BLaER1 treated with 17β-estradiol and CSF1 and Interleukin-3, amounts not matched to agents 10 nM and 100 nM (cell line): Measurements from ENCODE around the gene ZCCHC10.

Experiments
- H3K27ac ChIP-seq, 11 experiments: shearing (Covaris generic); formaldehyde crosslinking; 2 replicates each; pipeline ENCODE4 v1.8.1; 2022
- H3K27me3 ChIP-seq, 11 experiments: shearing (Covaris generic); formaldehyde crosslinking; 2 replicates each; pipeline ENCODE4 v1.8.1; 2022
- H3K36me3 ChIP-seq, 11 experiments: shearing (Covaris generic); formaldehyde crosslinking; 2 replicates each; pipeline ENCODE4 v1.8.1; 2022
- H3K4me1 ChIP-seq, 10 experiments: shearing (Covaris generic); formaldehyde crosslinking; 2 replicates each; pipeline ENCODE4 v1.8.1; 2022
- H3K4me2 ChIP-seq, 11 experiments: shearing (Covaris generic); formaldehyde crosslinking; 2 replicates each; pipeline ENCODE4 v1.8.1; 2022
- H3K4me3 ChIP-seq, 10 experiments: shearing (Covaris generic); formaldehyde crosslinking; 2 replicates each; pipeline ENCODE4 v1.8.1; 2022
- H3K9ac ChIP-seq, 11 experiments: shearing (Covaris generic); formaldehyde crosslinking; 2 replicates each; pipeline ENCODE4 v1.8.1; 2022
- H3K9me3 ChIP-seq, 11 experiments: shearing (Covaris generic); formaldehyde crosslinking; replicated peaks in 1 of 11; 2 replicates each; pipeline ENCODE4 v1.8.1; 2022
- H4K20me1 ChIP-seq, 11 experiments: shearing (Covaris generic); formaldehyde crosslinking; 2 replicates each; pipeline ENCODE4 v1.8.1; 2022
- Cebpa-rat ChIP-seq, 11 experiments: shearing (Covaris generic); IDR thresholded peaks; 2 replicates each; pipeline ENCODE4 v1.8.1; 2022

The ZCCHC10 gene

GRCh38 chr5:133056891-133057290 is 30.5 kb upstream of the ZCCHC10 start:
- no peak overlapping the region for H3K27ac ChIP-seq
- peaks cover 89 to 96% (median 93%) of the 10 kb centered on the region in 11 experiments for H4K20me1 ChIP-seq
- H3K9me3 ChIP-seq: no peaks in the 10 kb centered on the region
- H3K36me3 ChIP-seq: peaks cover 0 to 62% (median 37%) of the 10 kb centered on the region in 11 experiments; a peak in 20 of 22 replicates
- no peak for TF ChIP-seq Cebpa-rat (IDR thresholded peaks at IDR 0.05)
- peaks cover 21 to 74% (median 38%) of the 10 kb centered on the region in 10 experiments for H3K4me1 ChIP-seq
- H3K4me3 ChIP-seq: no peak overlapping the region
- H3K4me2 ChIP-seq: peak overlapping the region in 1 of 11 experiments; percentile 37; a peak in 2 of 22 replicates
- no peak overlapping the region for H3K9ac ChIP-seq
- H3K27me3 ChIP-seq: no peaks in the 10 kb centered on the region

GRCh38 chr5:133054697-133055471 is 28.5 kb upstream of the ZCCHC10 start:
- H3K27me3 ChIP-seq: no peaks in the 10 kb centered on the region
- peaks cover 0 to 47% (median 37%) of the 10 kb centered on the region in 11 experiments; a peak in 20 of 22 replicates for H3K36me3 ChIP-seq
- H3K4me3 ChIP-seq: peak overlapping the region in 2 of 10 experiments; percentile 85 to 96; a peak in 3 of 20 replicates
- H3K9ac ChIP-seq: 0 out of 22 replicates have a peak overlapping the region, but pooled peaks of 3 of the 11 experiments have one; percentile 27 to 99 (median 99)
- H4K20me1 ChIP-seq: peaks cover 69 to 76% (median 72%) of the 10 kb centered on the region in 11 experiments
- H3K27ac ChIP-seq: no peak overlapping the region
- peak overlapping the region; percentile 70 to 97 (median 93); a peak in 21 of 22 replicates for H3K4me2 ChIP-seq
- H3K4me1 ChIP-seq: peaks cover 29 to 74% (median 43%) of the 10 kb centered on the region in 10 experiments
- TF ChIP-seq Cebpa-rat (IDR thresholded peaks at IDR 0.05): no peak
- H3K9me3 ChIP-seq: no peaks in the 10 kb centered on the region

- Histone ChIP-seq H3K9me3 (no peaks in the 10 kb centered on the region), H3K27me3 (no peaks in the 10 kb centered on the region), H3K27ac (peak overlapping the region; percentile 97 to 99 (median 99); a peak in 21 of 22 replicates), H3K4me2 (peak overlapping the region; percentile 70 to 97 (median 93)), H3K4me3 (peak overlapping the region; percentile 85 to 99 (median 90)), H4K20me1 (peaks cover 54 to 62% (median 58%) of the 10 kb centered on the region in 11 experiments), H3K4me1 (peaks cover 43 to 70% (median 56%) of the 10 kb centered on the region in 10 experiments), H3K36me3 (peaks cover 0 to 40% (median 34%) of the 10 kb centered on the region in 11 experiments; a peak in 19 of 22 replicates), H3K9ac (peak overlapping the region; percentile 94 to 100 (median 98))
- TF ChIP-seq Cebpa-rat (IDR thresholded peaks at IDR 0.05): no peak
These were observed 27.1 kb upstream of the ZCCHC10 start for GRCh38 chr5:133053448-133053847.

- peak overlapping the region; percentile 70 to 97 (median 93) for H3K4me2 ChIP-seq
- no peak for TF ChIP-seq Cebpa-rat (IDR thresholded peaks at IDR 0.05)
- peak overlapping the region; percentile 85 to 99 (median 90) for H3K4me3 ChIP-seq
- H3K27me3 ChIP-seq: no peaks in the 10 kb centered on the region
- peaks cover 0 to 35% (median 28%) of the 10 kb centered on the region in 11 experiments; a peak in 19 of 22 replicates for H3K36me3 ChIP-seq
- H3K4me1 ChIP-seq: peaks cover 41 to 61% (median 54%) of the 10 kb centered on the region in 10 experiments
- peaks cover 45 to 53% (median 49%) of the 10 kb centered on the region in 11 experiments for H4K20me1 ChIP-seq
- H3K9me3 ChIP-seq: peaks cover 0 to 6% (median 1%) of the 10 kb centered on the region in 11 experiments; a peak in 8 of 22 replicates
- H3K27ac ChIP-seq: peak overlapping the region; percentile 97 to 99 (median 99)
- H3K9ac ChIP-seq: peak overlapping the region; percentile 94 to 100 (median 98)
These were observed 26.2 kb upstream of the ZCCHC10 start for GRCh38 chr5:133052317-133053175.

- peak within 1 kb of the TSS; percentile 85 to 99 (median 90) for H3K4me3 ChIP-seq
- peaks cover 49 to 67% (median 57%) of the 10 kb centered on the region in 10 experiments for H3K4me1 ChIP-seq
- H3K9ac ChIP-seq: peak within 1 kb of the TSS; percentile 94 to 100 (median 98)
- peak within 1 kb of the TSS; percentile 97 to 99 (median 99) for H3K27ac ChIP-seq
- peak within 1 kb of the TSS; percentile 92 to 100 (median 96) for H3K4me2 ChIP-seq
- H3K36me3 ChIP-seq: peaks cover 0 to 31% (median 26%) of the 10 kb centered on the region in 11 experiments; a peak in 19 of 22 replicates
- no peak for TF ChIP-seq Cebpa-rat (IDR thresholded peaks at IDR 0.05)
- H4K20me1 ChIP-seq: peaks cover 37 to 44% (median 41%) of the 10 kb centered on the region in 11 experiments; a peak in 21 of 22 replicates
- no peaks in the 10 kb centered on the region for H3K27me3 ChIP-seq
- peaks cover 0 to 10% (median 4%) of the 10 kb centered on the region in 11 experiments; a peak in 8 of 22 replicates for H3K9me3 ChIP-seq
These were observed 25.4 kb upstream of the ZCCHC10 start, which contains the start of gene HSPA4 for GRCh38 chr5:133051542-133052316. HSPA4 (plus strand) TSS chr5:133052013; CDS start chr5:133052251, 238 bp downstream.

GRCh38 chr5:133051061-133051541 is 24.8 kb upstream of the ZCCHC10 start:
- TF ChIP-seq Cebpa-rat (IDR thresholded peaks at IDR 0.05): no peak
- H3K4me1 ChIP-seq: peaks cover 55 to 71% (median 62%) of the 10 kb centered on the region in 10 experiments
- H3K4me2 ChIP-seq: peak overlapping the region; percentile 90 to 100 (median 96)
- H3K9ac ChIP-seq: peak overlapping the region; percentile 94 to 100 (median 98)
- H4K20me1 ChIP-seq: peaks cover 31 to 38% (median 35%) of the 10 kb centered on the region in 11 experiments; a peak in 21 of 22 replicates
- peak overlapping the region; percentile 85 to 99 (median 90) for H3K4me3 ChIP-seq
- H3K27ac ChIP-seq: peak overlapping the region; percentile 97 to 99 (median 99)
- peaks cover 0 to 27% (median 23%) of the 10 kb centered on the region in 11 experiments; a peak in 19 of 22 replicates for H3K36me3 ChIP-seq
- no peaks in the 10 kb centered on the region for H3K27me3 ChIP-seq
- H3K9me3 ChIP-seq: peaks cover 0 to 10% (median 4%) of the 10 kb centered on the region in 11 experiments; a peak in 8 of 22 replicates

- Histone ChIP-seq H3K36me3 (peaks cover 0 to 21% (median 17%) of the 10 kb centered on the region in 11 experiments; a peak in 18 of 22 replicates), H4K20me1 (peaks cover 25 to 32% (median 29%) of the 10 kb centered on the region in 11 experiments; a peak in 21 of 22 replicates), H3K4me2 (peak overlapping the region; percentile 90 to 100 (median 96)), H3K27ac (peak overlapping the region; percentile 97 to 99 (median 99)), H3K9ac (peak overlapping the region; percentile 94 to 100 (median 98)), H3K4me1 (peaks cover 56 to 70% (median 61%) of the 10 kb centered on the region in 10 experiments), H3K9me3 (peaks cover 0 to 10% (median 4%) of the 10 kb centered on the region in 11 experiments; a peak in 8 of 22 replicates), H3K27me3 (no peaks in the 10 kb centered on the region), H3K4me3 (peak overlapping the region; percentile 85 to 99 (median 90))
- no peak for TF ChIP-seq Cebpa-rat (IDR thresholded peaks at IDR 0.05)
These were observed 24.2 kb upstream of the ZCCHC10 start for GRCh38 chr5:133050521-133050920.
